Activated T-cell treated with anti-CD3 and anti-CD28 coated beads, Interleukin-2, amount 50 U/mL, for 72 hours (primary cell): ENCODE measurements around the gene OSBPL7. TPM values are rescaled to one million over a fixed set of nuclear protein-coding genes. Genes with fewer than 3 reads are reported as not detected.

Experiments used
- ATAC-seq, 2 donors: fragments of 150-1000 bp; cut with Tn5 transposase; replicated peaks in 1 of 2; 2 replicates each; pipeline ENCODE4 v1.10.0; 2021; ENCODE audit warnings: moderate library complexity in 2 of 2, mild to moderate bottlenecking in 1 of 2
- DNase-seq, 2 donors: peaks; one replicate each; pipeline ENCODE4 v3.0.0; 2021 to 2022; ENCODE audit warnings: mixed read lengths in 1 of 2
- H3K27ac Mint-ChIP-seq: one replicate; pipeline ENCODE4 v1.8.0; 2022; ENCODE audit warnings: mild to moderate bottlenecking, moderate library complexity, mixed read lengths
- H3K27me3 Mint-ChIP-seq: one replicate; pipeline ENCODE4 v1.8.0; 2022; ENCODE audit warnings: low read depth, mixed read lengths
- H3K36me3 Mint-ChIP-seq, 2 donors: one replicate each; pipeline ENCODE4 v1.8.0; 2022; ENCODE audit warnings: mixed read lengths in 2 of 2, mild to moderate bottlenecking in 1 of 2; ENCODE audit not compliant: insufficient read depth in 2 of 2
- H3K4me1 Mint-ChIP-seq: one replicate; pipeline ENCODE4 v1.8.0; 2022; ENCODE audit warnings: low read depth, mixed read lengths
- H3K4me3 Mint-ChIP-seq, 2 donors: one replicate each; pipeline ENCODE4 v1.8.0; 2022; ENCODE audit warnings: mild to moderate bottlenecking in 2 of 2, mixed read lengths in 2 of 2, moderate library complexity in 2 of 2
- H3K9me3 Mint-ChIP-seq, 2 donors: one replicate each; pipeline ENCODE4 v1.8.0; 2022; ENCODE audit warnings: mixed read lengths in 2 of 2
- total RNA-seq, 2 donors: library from RNA; stranded (reverse); gene quantifications; one replicate each; pipeline ENCODE4 v1.2.3, GENCODE V29; 2022

OSBPL7 gene
- total RNA-seq, 2 donors from 2014 or later = 23.9 to 24.9 TPM

GRCh38 chr17:47812146-47812920 is 9.3 kb downstream of the OSBPL7 start:
- H3K9me3 Mint-ChIP-seq = no peaks in the 10 kb centered on the region
- H3K36me3 Mint-ChIP-seq = peaks cover 0 to 7% of the 10 kb centered on the region in 2 donors
- no peak for ATAC-seq
- H3K4me1 Mint-ChIP-seq = peaks cover 11% of the 10 kb centered on the region
- H3K27me3 Mint-ChIP-seq = no peaks in the 10 kb centered on the region
- H3K27ac Mint-ChIP-seq = peak overlapping the region; percentile 2
- H3K4me3 Mint-ChIP-seq = no peak overlapping the region
- no peak for DNase-seq

GRCh38 chr17:47811709-47812108 is 9.9 kb downstream of the OSBPL7 start:
- peak overlapping the region; percentile 31 for H3K27ac Mint-ChIP-seq
- H3K9me3 Mint-ChIP-seq = no peaks in the 10 kb centered on the region
- no peaks in the 10 kb centered on the region for H3K27me3 Mint-ChIP-seq
- H3K36me3 Mint-ChIP-seq = peaks cover 0 to 5% of the 10 kb centered on the region in 2 donors
- no peak for DNase-seq
- no peak overlapping the region for H3K4me3 Mint-ChIP-seq
- peaks cover 11% of the 10 kb centered on the region for H3K4me1 Mint-ChIP-seq
- no peak for ATAC-seq

- no peaks in the 10 kb centered on the region for H3K9me3 Mint-ChIP-seq
- H3K36me3 Mint-ChIP-seq = peaks cover 0 to 4% of the 10 kb centered on the region in 2 donors
- H3K4me3 Mint-ChIP-seq = no peak overlapping the region
- no peak for DNase-seq
- H3K27ac Mint-ChIP-seq = peak overlapping the region; percentile 48
- peaks cover 11% of the 10 kb centered on the region for H3K4me1 Mint-ChIP-seq
- no peak for ATAC-seq
- H3K27me3 Mint-ChIP-seq = no peaks in the 10 kb centered on the region
These were observed 10.5 kb downstream of the OSBPL7 start for GRCh38 chr17:47810901-47811635.

DNA sequence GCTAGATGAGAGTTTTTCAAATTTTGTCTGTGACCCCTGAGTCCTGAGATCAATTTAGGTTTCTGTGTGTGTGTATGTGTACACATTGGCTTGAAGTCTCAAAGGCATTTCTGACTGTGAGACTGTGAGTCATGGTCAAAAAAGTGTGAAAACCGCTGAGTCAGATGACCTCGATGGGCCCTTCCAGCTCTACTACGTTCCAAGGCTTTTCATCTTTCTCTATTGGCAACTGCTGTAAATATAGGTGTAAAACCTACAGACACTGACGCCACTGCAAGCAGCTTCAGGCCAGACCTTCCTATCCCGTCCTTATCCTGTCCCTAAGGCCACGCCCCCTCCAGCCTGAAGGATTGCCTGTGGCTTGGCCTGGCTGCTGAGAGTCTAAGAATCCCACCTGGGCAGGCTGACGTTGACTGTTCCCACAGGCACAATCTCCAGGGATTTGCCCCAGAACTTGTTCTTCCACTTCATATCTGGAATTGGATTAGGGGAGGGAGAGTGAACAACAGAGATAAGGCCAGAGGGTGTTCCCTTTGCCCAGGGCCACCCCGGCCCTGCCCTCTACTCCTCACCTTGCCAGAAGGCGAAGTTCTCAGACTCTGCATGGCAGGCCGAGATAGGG is 11.3 kb downstream of the OSBPL7 start:
- H3K4me1 Mint-ChIP-seq = peaks cover 11% of the 10 kb centered on the region
- peak; percentile 91 to 94 for ATAC-seq
- no peaks in the 10 kb centered on the region for H3K27me3 Mint-ChIP-seq
- H3K27ac Mint-ChIP-seq = peak overlapping the region; percentile 80
- peak; percentile 47 to 55 for DNase-seq
- H3K4me3 Mint-ChIP-seq = no peak overlapping the region
- H3K9me3 Mint-ChIP-seq = no peaks in the 10 kb centered on the region
- peaks cover 0 to 4% of the 10 kb centered on the region in 2 donors for H3K36me3 Mint-ChIP-seq

DNA sequence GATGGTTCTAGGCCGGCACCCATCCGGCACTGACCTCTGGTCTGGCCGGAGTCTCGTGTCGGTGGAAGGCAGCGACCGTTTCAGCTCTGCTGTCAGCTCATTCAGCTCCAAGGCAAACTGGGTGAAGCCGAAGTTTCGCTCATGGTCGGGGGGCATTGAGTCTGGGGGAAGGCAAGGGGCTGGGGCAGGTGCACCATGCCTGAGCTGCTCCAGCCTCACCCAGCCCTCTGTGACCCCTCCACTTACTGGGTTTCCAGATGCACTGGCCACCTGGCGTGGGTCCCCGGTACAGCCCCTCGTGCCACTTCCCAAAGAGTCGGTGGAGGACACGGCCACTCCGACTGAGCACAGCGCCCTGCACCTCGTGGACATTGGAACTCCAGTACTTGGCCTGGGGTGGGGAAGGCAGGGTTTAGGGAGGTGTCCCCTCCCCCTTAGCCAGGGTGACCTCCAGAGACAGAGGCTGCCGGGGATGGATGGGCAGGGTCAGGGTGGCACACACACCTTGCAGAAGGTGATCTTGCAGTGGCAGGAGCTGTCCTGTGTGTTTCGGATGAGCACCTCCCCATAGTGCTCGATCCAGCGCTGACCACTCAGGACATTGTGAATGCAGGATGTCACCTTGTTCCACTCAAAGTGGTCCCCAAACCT is 12.6 kb downstream of the OSBPL7 start:
- Mint-ChIP-seq H3K27ac (no peak overlapping the region), H3K9me3 (no peaks in the 10 kb centered on the region)

GRCh38 chr17:47808036-47808829 is 13.4 kb downstream of the OSBPL7 start:
- DNase-seq (no peak), ATAC-seq (no peak)
- Mint-ChIP-seq H3K4me1 (peaks cover 11% of the 10 kb centered on the region), H3K27me3 (no peaks in the 10 kb centered on the region), H3K27ac (peak overlapping the region; percentile 16), H3K4me3 (no peak overlapping the region), H3K9me3 (no peaks in the 10 kb centered on the region), H3K36me3 (peaks cover 0 to 4% of the 10 kb centered on the region in 2 donors)

More for the DNA sequence above, 12.6 kb downstream of the OSBPL7 start:
- H3K4me3 Mint-ChIP-seq = no peak overlapping the region
- H3K4me1 Mint-ChIP-seq = peaks cover 11% of the 10 kb centered on the region
- DNase-seq (no peak), ATAC-seq (no peak)
- H3K27me3 Mint-ChIP-seq = no peaks in the 10 kb centered on the region
- H3K36me3 Mint-ChIP-seq = peaks cover 0 to 4% of the 10 kb centered on the region in 2 donors

GRCh38 chr17:47807421-47807820 is 14.2 kb downstream of the OSBPL7 start:
- no peak overlapping the region for H3K4me3 Mint-ChIP-seq
- no peaks in the 10 kb centered on the region for H3K9me3 Mint-ChIP-seq
- H3K27ac Mint-ChIP-seq = no peak overlapping the region
- H3K27me3 Mint-ChIP-seq = no peaks in the 10 kb centered on the region
- peaks cover 0 to 4% of the 10 kb centered on the region in 2 donors for H3K36me3 Mint-ChIP-seq
- DNase-seq (no peak), ATAC-seq (no peak)
- H3K4me1 Mint-ChIP-seq = peaks cover 12% of the 10 kb centered on the region

- Mint-ChIP-seq H3K27me3 (no peaks in the 10 kb centered on the region), H3K4me1 (peaks cover 16% of the 10 kb centered on the region), H3K27ac (no peak overlapping the region), H3K4me3 (no peak overlapping the region), H3K9me3 (no peaks in the 10 kb centered on the region), H3K36me3 (peaks cover 0 to 4% of the 10 kb centered on the region in 2 donors)
- DNase-seq = no peak
- no peak for ATAC-seq
These were observed 14.7 kb downstream of the OSBPL7 start for GRCh38 chr17:47806913-47807255.

DNA sequence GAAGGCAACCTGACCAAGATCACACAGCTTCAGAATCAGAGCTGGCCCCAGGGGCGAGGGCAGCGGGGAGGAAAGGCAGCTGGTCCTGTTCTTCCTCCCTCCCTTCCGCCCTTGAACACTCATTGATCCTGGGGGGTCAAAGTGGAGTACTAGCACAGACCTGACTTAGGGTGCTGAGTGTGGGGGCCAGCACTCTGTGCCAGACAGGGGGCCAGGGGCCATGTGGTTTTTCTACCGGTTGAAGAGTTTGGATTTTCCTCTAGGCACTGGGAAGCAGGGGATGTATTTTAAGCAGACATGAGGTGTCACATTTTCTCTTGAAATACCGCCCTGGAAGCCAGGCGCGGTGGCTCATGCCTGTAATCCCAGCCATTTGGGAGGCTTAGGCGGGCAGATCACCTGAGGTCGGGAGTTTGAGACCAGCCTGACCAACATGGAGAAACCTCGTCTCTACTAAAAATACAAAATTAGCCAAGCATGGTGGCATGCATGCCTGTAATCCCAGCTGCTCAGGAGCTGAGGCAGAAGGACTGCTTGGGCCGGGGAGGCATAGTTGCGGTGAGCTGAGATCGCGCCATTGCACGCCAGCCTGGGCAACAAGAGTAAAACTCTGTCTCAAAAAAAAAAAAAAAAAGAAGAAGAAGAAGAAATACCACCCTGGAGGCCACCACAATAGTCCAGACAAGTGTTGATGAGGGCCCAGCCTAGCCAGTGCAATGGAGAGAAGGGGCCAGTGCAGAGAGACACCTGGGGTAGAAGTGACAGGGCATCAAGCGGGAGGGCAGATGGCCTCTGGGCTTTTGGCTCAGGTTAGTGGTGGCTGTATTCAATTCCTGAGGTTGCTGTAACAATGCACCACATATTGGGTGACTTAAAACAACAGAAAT is 15.3 kb downstream of the OSBPL7 start:
- no peak for ATAC-seq
- Mint-ChIP-seq H3K4me3 (no peak overlapping the region), H3K27me3 (no peaks in the 10 kb centered on the region), H3K9me3 (no peaks in the 10 kb centered on the region), H3K4me1 (peaks cover 16% of the 10 kb centered on the region), H3K27ac (no peak overlapping the region), H3K36me3 (peaks cover 0 to 4% of the 10 kb centered on the region in 2 donors)
- DNase-seq = no peak

DNA sequence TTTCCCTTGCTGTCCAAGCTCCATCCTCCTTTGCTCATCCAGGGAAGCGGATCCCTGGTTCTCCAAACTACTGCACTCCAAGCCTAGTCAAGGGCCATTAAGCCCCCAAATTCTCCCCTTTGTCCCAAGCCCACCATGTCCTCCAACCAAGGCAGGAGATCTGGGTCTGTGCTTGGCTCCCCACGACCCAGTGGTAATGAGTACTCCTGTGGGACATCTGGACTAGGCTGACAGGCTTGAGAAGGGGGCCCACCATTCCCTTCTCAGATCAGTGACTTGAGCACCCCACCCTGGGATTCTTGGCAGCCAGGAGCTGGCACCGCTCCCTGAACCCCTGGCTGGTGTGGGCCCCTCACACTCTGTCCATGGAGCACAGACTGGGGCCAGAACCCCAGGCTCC is 17.1 kb downstream of the OSBPL7 start:
- peak overlapping the region; percentile 21 for H3K27ac Mint-ChIP-seq
- no peaks in the 10 kb centered on the region for H3K27me3 Mint-ChIP-seq
- ATAC-seq (no peak), DNase-seq (no peak)
- H3K36me3 Mint-ChIP-seq = no peaks in the 10 kb centered on the region
- H3K9me3 Mint-ChIP-seq = no peaks in the 10 kb centered on the region
- no peak overlapping the region for H3K4me3 Mint-ChIP-seq
- H3K4me1 Mint-ChIP-seq = peaks cover 4% of the 10 kb centered on the region

DNA sequence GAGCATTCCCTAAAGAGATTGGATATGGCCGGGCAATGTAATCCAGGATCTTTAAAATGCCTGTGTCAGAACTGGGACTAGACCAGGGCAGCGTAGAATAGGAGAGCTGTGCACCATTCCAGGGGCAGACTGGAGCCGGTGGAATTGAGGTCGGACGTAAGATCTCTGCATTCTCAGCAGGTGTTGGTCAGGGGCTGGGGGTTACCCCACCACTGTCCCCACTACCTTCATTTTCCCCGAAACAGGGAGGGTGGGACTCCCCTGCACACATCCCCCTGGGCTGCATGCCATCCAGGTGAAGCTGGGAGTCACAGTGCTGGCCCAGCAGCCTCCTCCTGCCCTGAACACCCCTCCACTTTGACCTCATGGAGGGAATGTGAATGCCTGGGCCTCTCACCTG is 17.8 kb downstream of the OSBPL7 start:
- H3K4me3 Mint-ChIP-seq = no peak overlapping the region
- H3K27ac Mint-ChIP-seq = peak overlapping the region; percentile 56
- H3K4me1 Mint-ChIP-seq = peaks cover 4% of the 10 kb centered on the region
- no peaks in the 10 kb centered on the region for H3K36me3 Mint-ChIP-seq
- no peak for DNase-seq
- H3K9me3 Mint-ChIP-seq = no peaks in the 10 kb centered on the region
- no peak for ATAC-seq
- no peaks in the 10 kb centered on the region for H3K27me3 Mint-ChIP-seq

DNA sequence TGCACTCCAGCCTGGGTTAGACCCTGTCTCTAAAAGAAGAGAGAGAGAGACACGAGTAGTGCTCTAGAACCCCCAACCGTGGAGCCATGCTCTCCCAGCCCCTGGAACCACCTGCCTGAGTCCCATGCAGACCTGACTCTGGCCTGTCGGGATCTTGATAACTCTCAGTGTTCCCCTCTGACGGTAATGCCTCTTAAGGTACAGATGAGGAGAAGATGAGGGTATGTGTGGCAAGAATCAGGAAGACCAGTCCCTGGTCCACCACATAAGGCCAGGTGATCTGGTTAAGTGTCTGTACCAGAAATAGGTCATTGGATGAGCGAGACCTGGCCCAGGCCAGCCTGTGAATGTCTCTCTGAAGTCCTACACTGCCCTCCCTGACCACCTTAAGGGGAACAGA is 18.4 kb downstream of the OSBPL7 start:
- H3K27me3 Mint-ChIP-seq = no peaks in the 10 kb centered on the region
- H3K27ac Mint-ChIP-seq = no peak overlapping the region
- peaks cover 4% of the 10 kb centered on the region for H3K4me1 Mint-ChIP-seq
- no peaks in the 10 kb centered on the region for H3K36me3 Mint-ChIP-seq
- ATAC-seq (no peak), DNase-seq (no peak)
- H3K9me3 Mint-ChIP-seq = no peaks in the 10 kb centered on the region
- H3K4me3 Mint-ChIP-seq = no peak overlapping the region
